K562 (cell line): ENCODE measurements around the gene FOXO4. TPM values are rescaled to one million over a fixed set of nuclear protein-coding genes. Genes with fewer than 3 reads are reported as not detected.

Experiments used
- ATAC-seq: fragments of 200-7000 bp; cut with Tn5 transposase; 3 replicates; pipeline ENCODE4 v1.9.1; 2020; ENCODE audit warnings: moderate library complexity
- BruUV-seq: library from RNA; stranded (reverse); fragments of 400-500 nt; replicated peaks from 2 replicates; lab custom pipeline; 2021; lab: Mats Ljungman, UMichigan
- CTCF ChIA-PET: fragments of 300-600 bp; formaldehyde crosslinking; extraction: SDS; loops from one replicate; lab custom pipeline; 2021; ENCODE audit warnings: low intra/inter-chr PET ratio; lab: Yijun Ruan, JAX
- POLR2A ChIA-PET: fragments of 300-600, 350-650 bp; sonication (Branson Sonifier 250); formaldehyde crosslinking; extraction: SDS; loops from one replicate; lab custom pipeline; 2021; ENCODE audit warnings: antibody characterized with exemption, inconsistent platforms; lab: Yijun Ruan, JAX
- DNase-seq, 4 experiments: peaks; one replicate each; pipeline versions ENCODE4 v3.0.0 to v3.0.0-alpha.2; 2011 to 2018; ENCODE audit warnings: low spot score in 3 of 4, mixed read lengths in 3 of 4; ENCODE audit errors: extremely low read depth in 1 of 4
- FAIRE-seq: peaks from 2 replicates; lab custom pipeline; 2011; peaks lifted over from hg19 to GRCh38; lab: Jason Lieb, UNC
- H2AFZ ChIP-seq: 2 replicates; pipeline ENCODE4 v1.6.0; 2011; ENCODE audit warnings: low read depth, low read length, control low read depth, inconsistent platforms
- H3K27ac ChIP-seq: fragments of 200-600 bp; 3 replicates; pipeline ENCODE4 v1.8.0; 2011; ENCODE audit warnings: low read depth, mild to moderate bottlenecking, control low read depth, inconsistent platforms, low read length, moderate library complexity, mixed read lengths; ENCODE audit errors: extremely low read depth
- H3K27me3 ChIP-seq, 2 experiments: fragments of 300-600 bp in 1 of 2; 2 replicates in 1 of 2; 3 replicates in 1 of 2; pipeline versions ENCODE4 v1.6.0 to v1.8.0; 2011; ENCODE audit warnings: inconsistent platforms in 2 of 2, low read length in 2 of 2, mild to moderate bottlenecking in 1 of 2, mixed read lengths in 1 of 2, moderate library complexity in 1 of 2; ENCODE audit not compliant: control insufficient read depth in 2 of 2, insufficient read depth in 2 of 2
- H3K36me3 ChIP-seq: fragments of 300-600 bp; 3 replicates; pipeline ENCODE4 v1.8.0; 2011; ENCODE audit warnings: mild to moderate bottlenecking, low read length, inconsistent platforms; ENCODE audit not compliant: control insufficient read depth, insufficient read depth
- H3K4me1 ChIP-seq, 2 experiments: fragments of 200-600 bp in 1 of 2; replicated peaks in 1 of 2; 2 replicates in 1 of 2; 3 replicates in 1 of 2; pipeline versions ENCODE4 v1.5.1 to v1.8.0; 2011; ENCODE audit warnings: inconsistent platforms in 2 of 2, low read length in 2 of 2, mild to moderate bottlenecking in 1 of 2, mixed read lengths in 1 of 2, moderate library complexity in 1 of 2; ENCODE audit not compliant: control insufficient read depth in 2 of 2, insufficient read depth in 2 of 2
- H3K4me2 ChIP-seq: 2 replicates; pipeline ENCODE4 v1.6.1; 2011; ENCODE audit warnings: low read length, control low read depth, inconsistent platforms, mixed read lengths; ENCODE audit not compliant: insufficient read depth
- H3K4me3 ChIP-seq: fragments of 200-600 bp; sonication (generic), shearing (Covaris generic); 2 replicates; pipeline ENCODE4 v1.5.1; 2016; ENCODE audit warnings: control low read depth, inconsistent platforms
- H3K79me2 ChIP-seq: fragments of 200-600 bp; 3 replicates; pipeline ENCODE4 v1.8.0; 2011; ENCODE audit warnings: low read length, inconsistent platforms; ENCODE audit not compliant: control insufficient read depth, insufficient read depth
- H3K9ac ChIP-seq, 2 experiments: 2 replicates each; pipeline versions ENCODE4 v1.6.0 to v1.6.1; 2011; ENCODE audit warnings: low read depth in 2 of 2, low read length in 2 of 2, control low read depth in 1 of 2, inconsistent platforms in 1 of 2, mild to moderate bottlenecking in 1 of 2, mixed read lengths in 1 of 2; ENCODE audit not compliant: insufficient read depth in 1 of 2
- H3K9me1 ChIP-seq: one replicate; pipeline ENCODE4 v1.6.0; 2011; ENCODE audit warnings: inconsistent platforms, mild to moderate bottlenecking, low read length, moderate library complexity; ENCODE audit not compliant: control insufficient read depth, insufficient read depth
- H3K9me3 ChIP-seq: replicated peaks from 2 replicates; pipeline ENCODE4 v1.5.1; 2011; ENCODE audit warnings: low read depth, low read length, inconsistent platforms; ENCODE audit not compliant: control insufficient read depth, insufficient read depth
- H4K20me1 ChIP-seq: replicated peaks from 2 replicates; pipeline ENCODE4 v1.6.1; 2011; ENCODE audit warnings: low read length, inconsistent platforms, mixed read lengths; ENCODE audit not compliant: control insufficient read depth, insufficient read depth
- ATF6 ChIP-seq: sonication (generic); formaldehyde crosslinking; IDR thresholded peaks from 2 replicates; pipeline ENCODE4 v1.4.0; 2020; ENCODE audit warnings: mild to moderate bottlenecking, missing genetic modification reagents
- NFYB ChIP-seq: IDR thresholded peaks from 2 replicates; pipeline ENCODE4 v1.6.1; 2011; ENCODE audit warnings: mild to moderate bottlenecking, moderate library complexity; ENCODE audit not compliant: insufficient read length; ENCODE audit errors: extremely low read depth
- PML ChIP-seq: IDR thresholded peaks from 2 replicates; pipeline ENCODE4 v1.6.1; 2012; ENCODE audit warnings: low read length, inconsistent platforms
- RHOXF2B ChIP-seq: fragments of 250-450 bp; sonication (Bioruptor Pico); conservative IDR thresholded peaks from 2 replicates; pipeline ENCODE4 v1.5.1; 2021
- TAF15 ChIP-seq: fragments of 200-400 bp; formaldehyde crosslinking; IDR thresholded peaks from 2 replicates; pipeline ENCODE4 v1.6.1; 2017; ENCODE audit warnings: mild to moderate bottlenecking, low read depth, low read length, moderate library complexity
- TSHZ1 ChIP-seq: fragments of 250-450 bp; sonication (Bioruptor Pico); IDR thresholded peaks from 2 replicates; pipeline ENCODE4 v1.4.0; 2020; ENCODE audit warnings: mild to moderate bottlenecking, moderate library complexity
- ZNF121 ChIP-seq: sonication (generic); formaldehyde crosslinking; conservative IDR thresholded peaks from 2 replicates; pipeline ENCODE4 v1.8.0; 2022; ENCODE audit warnings: missing genetic modification reagents
- WGBS: fragments of 100-300 bp; shearing (Covaris generic); methylation state at CpG from one replicate; pipeline ENCODE4 v1.1.6; 2016; ENCODE audit warnings: low coverage, mixed read lengths; ENCODE audit not compliant: insufficient coverage; ENCODE audit errors: missing lambda C conversion rate; 5-methylcytosine and 5-hydroxymethylcytosine counted together
- in situ Hi-C: fragments of 300-500 bp; cut with MboI; formaldehyde crosslinking; loops from 4 replicates; pipeline ENCODE4 v1.15.0; 2018; ENCODE audit warnings: inconsistent platforms, mixed read lengths
- intact Hi-C: fragments of 100-400 bp; cut with micrococcal nuclease; formaldehyde crosslinking; loops from 2 replicates; pipeline ENCODE4 v1.14.2; 2022
- polyA plus RNA-seq, 8 experiments: library from polyadenylated mRNA; depleted of rRNA in 4 of 8; stranded (reverse) in 5 of 8; unstranded in 3 of 8; fragments of >200 nt; fragmentation: Nextera tagmentation in 2 of 8; fragmentation: Illumina TruSeq in 1 of 8; extraction: Ambion mirVana in 2 of 8; extraction: Trizol in 1 of 8; gene quantifications; 2 replicates each; pipeline versions ENCODE4 v1.2.1 to v1.2.3, GENCODE V29; 2011 to 2014; ENCODE audit warnings: inconsistent platforms in 1 of 8, missing spikeins in 1 of 8
- total RNA-seq, 7 experiments: library from RNA; depleted of rRNA in 6 of 7; stranded (reverse); fragments of >200 nt in 6 of 7; fragmentation: Illumina TruSeq in 2 of 7; extraction: Trizol in 2 of 7; gene quantifications; 2 replicates each; pipeline versions ENCODE4 v1.2.1 to v1.2.3, GENCODE V29; 2011 to 2021; ENCODE audit warnings: low replicate concordance in 1 of 7
- TF ChIP-seq, protein P1 (sequence below): sonication (generic); formaldehyde crosslinking; IDR thresholded peaks from 2 replicates; pipeline ENCODE4 v1.8.1; 2022; ENCODE audit warnings: missing genetic modification reagents
- TF ChIP-seq, protein P2 (sequence below): sonication (generic); formaldehyde crosslinking; IDR thresholded peaks from 2 replicates; pipeline ENCODE4 v1.8.1; 2023; ENCODE audit warnings: mild to moderate bottlenecking, missing genetic modification reagents

FOXO4 gene
- total and polyA plus RNA-seq, 9 of the 15 experiments (the other 6 are each of a cell fraction or from before 2014, with no cell fraction given), result 0.13 to 26.6 (median 8.5) TPM

DNA sequence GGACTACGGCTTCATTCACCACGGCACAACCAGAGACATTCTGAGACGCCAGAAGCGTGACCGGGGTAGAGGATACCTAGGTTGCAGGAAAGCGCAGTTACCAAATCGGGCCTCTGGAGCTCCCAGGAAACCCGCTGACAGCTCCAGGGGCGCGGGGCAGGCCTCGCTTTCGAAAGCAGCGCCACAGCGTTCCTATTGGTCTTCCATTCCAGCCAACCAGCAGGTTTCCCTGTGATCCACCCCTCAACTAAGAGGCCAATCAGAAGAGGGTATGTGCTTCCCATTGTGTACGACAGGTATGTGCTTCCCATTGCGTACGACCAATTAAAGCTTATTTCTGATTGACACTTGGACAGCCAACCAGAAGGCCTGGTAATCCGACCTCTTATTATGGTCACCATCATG, 42.4 kb upstream of the FOXO4 start:
- POLR2A ChIA-PET, result interaction anchor here (0.8 kb wide), 1 partner anchor 14 kb away, joined by 3 read pairs; the partner anchor contains the start of gene SNX12
- no peaks in the 10 kb centered on the region; a peak in 2 of 5 replicates for H3K4me1 ChIP-seq
- H3K9ac ChIP-seq, result no peak overlapping the region
- TF ChIP-seq, protein P1, sequence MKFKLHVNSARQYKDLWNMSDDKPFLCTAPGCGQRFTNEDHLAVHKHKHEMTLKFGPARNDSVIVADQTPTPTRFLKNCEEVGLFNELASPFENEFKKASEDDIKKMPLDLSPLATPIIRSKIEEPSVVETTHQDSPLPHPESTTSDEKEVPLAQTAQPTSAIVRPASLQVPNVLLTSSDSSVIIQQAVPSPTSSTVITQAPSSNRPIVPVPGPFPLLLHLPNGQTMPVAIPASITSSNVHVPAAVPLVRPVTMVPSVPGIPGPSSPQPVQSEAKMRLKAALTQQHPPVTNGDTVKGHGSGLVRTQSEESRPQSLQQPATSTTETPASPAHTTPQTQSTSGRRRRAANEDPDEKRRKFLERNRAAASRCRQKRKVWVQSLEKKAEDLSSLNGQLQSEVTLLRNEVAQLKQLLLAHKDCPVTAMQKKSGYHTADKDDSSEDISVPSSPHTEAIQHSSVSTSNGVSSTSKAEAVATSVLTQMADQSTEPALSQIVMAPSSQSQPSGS, result no peak
- TF ChIP-seq ZNF121 (CRISPR knock-in tag) (no peak), RHOXF2B (CRISPR knock-in tag) (no peak), PML (no peak), TAF15 (no peak), TSHZ1 (no peak), ATF6 (CRISPR knock-in tag) (no peak), NFYB (peak; percentile 8)
- TF ChIP-seq, protein P2, sequence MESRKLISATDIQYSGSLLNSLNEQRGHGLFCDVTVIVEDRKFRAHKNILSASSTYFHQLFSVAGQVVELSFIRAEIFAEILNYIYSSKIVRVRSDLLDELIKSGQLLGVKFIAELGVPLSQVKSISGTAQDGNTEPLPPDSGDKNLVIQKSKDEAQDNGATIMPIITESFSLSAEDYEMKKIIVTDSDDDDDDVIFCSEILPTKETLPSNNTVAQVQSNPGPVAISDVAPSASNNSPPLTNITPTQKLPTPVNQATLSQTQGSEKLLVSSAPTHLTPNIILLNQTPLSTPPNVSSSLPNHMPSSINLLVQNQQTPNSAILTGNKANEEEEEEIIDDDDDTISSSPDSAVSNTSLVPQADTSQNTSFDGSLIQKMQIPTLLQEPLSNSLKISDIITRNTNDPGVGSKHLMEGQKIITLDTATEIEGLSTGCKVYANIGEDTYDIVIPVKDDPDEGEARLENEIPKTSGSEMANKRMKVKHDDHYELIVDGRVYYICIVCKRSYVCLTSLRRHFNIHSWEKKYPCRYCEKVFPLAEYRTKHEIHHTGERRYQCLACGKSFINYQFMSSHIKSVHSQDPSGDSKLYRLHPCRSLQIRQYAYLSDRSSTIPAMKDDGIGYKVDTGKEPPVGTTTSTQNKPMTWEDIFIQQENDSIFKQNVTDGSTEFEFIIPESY (CRISPR knock-in tag), result peak; percentile 66
- FAIRE-seq (no peak), DNase-seq (no peak), ATAC-seq (no peak)
- BruUV-seq, result no TSS peak
- peaks cover 7% of the 10 kb centered on the region; the same call in 1 of the 3 replicates for H3K36me3 ChIP-seq
- 97% methylated on average over 18 of the region's 18 CpGs for WGBS
- no peak overlapping the region for H3K4me3 ChIP-seq
- CTCF ChIA-PET, result no interaction called here
- in situ Hi-C loops (no loop called here), intact Hi-C loops (no loop called here)
- no peaks in the 10 kb centered on the region for H4K20me1 ChIP-seq
- H3K9me1 ChIP-seq, result no peaks in the 10 kb centered on the region
- H3K79me2 ChIP-seq, result no peaks in the 10 kb centered on the region
- no peaks in the 10 kb centered on the region for H3K27me3 ChIP-seq
- no peaks in the 10 kb centered on the region for H3K9me3 ChIP-seq
- no peak overlapping the region for H3K4me2 ChIP-seq
- no peak overlapping the region for H3K27ac ChIP-seq
- H2AFZ ChIP-seq, result no peak overlapping the region
